ENCODE measurements around the gene NUP205.

Gene NUP205

GRCh38 chr7:135697276-135698049 is 139.7 kb downstream of the NUP205 start:
- TF ChIP-seq REST (IDR thresholded peaks at IDR 0.05; ENCODE audit: insufficient read depth in 1 of 2, low read depth in 2 of 2, low read length in 2 of 2) (no peak), FOXP2 (optimal IDR thresholded peaks at IDR 0.05; ENCODE audit: borderline replicate concordance, extremely low read depth, extremely low read length, insufficient read depth) (no peak), TAF1 (IDR thresholded peaks at IDR 0.05; ENCODE audit: borderline replicate concordance, insufficient read depth, low read length) (no peak), SIN3A (IDR thresholded peaks at IDR 0.05; ENCODE audit: borderline replicate concordance, insufficient read depth, low read length) (no peak), POLR2AphosphoS5 (IDR thresholded peaks at IDR 0.05; ENCODE audit: low read depth, low read length) (no peak)
